SKM-1 treated with dmso at 0.1 percent for 144 hours (cell line): Measurements from ENCODE around the gene OR5H15.
"Not testable (repeated sequence)": the region's sequence is repeated elsewhere in the genome, so short reads cannot be mapped to it uniquely, and the experiment has no call there.

Experiments used
- DNase-seq: peaks from one replicate; lab custom pipeline; 2025; ENCODE audit not compliant: unreplicated experiment; lab: John Stamatoyannopoulos, UW

The OR5H15 gene

DNA sequence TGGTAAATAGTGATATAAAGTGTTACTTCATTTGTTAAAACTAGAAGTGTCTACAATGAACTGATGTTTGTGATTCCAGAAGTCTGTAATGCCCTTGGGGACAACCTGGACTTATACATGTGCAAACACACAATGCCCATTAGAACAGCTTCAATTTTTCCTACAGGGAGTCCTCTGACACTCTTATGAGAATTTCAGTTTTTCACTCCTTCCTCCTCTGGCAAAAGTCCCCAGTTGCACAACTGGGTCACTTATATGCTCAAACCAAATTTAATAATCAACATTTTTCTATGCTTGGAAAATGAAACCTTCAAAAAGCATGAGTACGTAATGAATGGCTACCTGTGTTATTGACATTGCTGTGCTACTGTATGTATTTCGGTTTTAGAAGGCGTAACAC lies at the start of gene OR5H15:
TSS of gene OR5H15 (plus strand) at position 301 of the 400 bp plus-strand sequence. CDS start 2,004 bp downstream, outside the sequence.
- no peak for DNase-seq

DNA sequence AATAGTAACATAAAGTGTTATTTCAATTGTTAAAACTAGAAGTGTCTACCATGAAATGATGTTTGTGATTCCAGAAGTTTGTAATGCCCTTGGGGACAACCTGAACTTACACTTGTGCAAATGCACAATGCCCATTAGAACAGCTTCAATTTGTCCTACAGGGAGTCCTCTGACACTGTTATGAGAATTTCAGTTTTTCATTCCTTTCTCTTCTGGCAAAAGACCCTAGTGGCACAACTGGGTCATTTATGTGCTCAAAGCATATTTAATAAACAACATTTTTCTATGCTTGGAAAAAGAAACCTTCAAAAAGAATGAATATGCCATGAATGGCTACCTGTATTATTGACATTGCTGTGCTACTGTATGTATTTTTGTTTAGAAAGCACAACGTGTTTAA lies 36.1 kb upstream of the OR5H15 start, which contains the start of gene OR5H1:
TSS of gene OR5H1 (plus strand) at position 301 of the 400 bp plus-strand sequence. CDS start 1,977 bp downstream, outside the sequence.
- DNase-seq = no peak

- no peak for DNase-seq
Measured at GRCh38 chr3:98136631-98137030, 29.9 kb upstream of the OR5H15 start.

GRCh38 chr3:98137826-98138557 lies 28.5 kb upstream of the OR5H15 start:
- DNase-seq = not testable (repeated sequence)

GRCh38 chr3:98140531-98140930 lies 26.0 kb upstream of the OR5H15 start:
- no peak for DNase-seq

DNA sequence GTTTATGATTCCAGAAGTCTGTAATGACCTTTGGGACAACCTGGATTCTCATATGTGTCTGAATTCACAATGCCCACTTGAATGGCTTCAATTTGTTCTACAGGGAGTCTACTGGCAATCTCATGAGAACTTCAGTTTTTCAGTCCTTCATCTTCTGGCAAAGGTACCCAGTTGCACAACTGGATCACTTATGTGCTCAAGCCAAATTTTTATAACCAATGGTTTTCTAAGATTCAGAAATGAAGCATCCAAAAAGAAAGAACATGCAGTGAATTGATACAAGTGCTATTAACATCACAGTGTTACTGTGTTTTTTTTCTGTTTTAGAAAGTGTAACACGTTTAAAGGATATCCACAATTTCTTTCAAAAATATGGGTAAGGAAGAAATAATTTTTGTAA lies 19.3 kb upstream of the OR5H15 start, which contains the start of gene OR5H14:
TSS of gene OR5H14 (plus strand) at position 301 of the 400 bp plus-strand sequence. CDS start 1,907 bp downstream, outside the sequence.
- DNase-seq = no peak

DNA sequence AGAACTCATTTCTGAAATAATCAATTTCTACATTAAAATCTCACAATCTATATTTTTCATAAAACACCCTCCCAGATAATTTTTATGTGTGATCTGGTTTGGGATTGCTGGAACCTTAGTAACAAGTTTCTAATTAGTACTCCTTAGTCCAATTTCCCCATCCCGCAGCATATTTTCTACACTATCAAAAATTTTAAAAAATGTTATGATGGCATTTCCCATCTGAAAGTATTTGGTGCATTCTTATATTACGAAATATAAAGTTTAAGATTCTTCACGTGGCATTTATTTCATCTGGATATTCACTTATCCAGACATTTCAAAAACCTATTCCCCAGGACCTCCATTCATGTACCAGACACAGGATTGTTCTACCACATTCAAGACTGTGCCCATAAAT lies 17.7 kb upstream of the OR5H15 start:
- DNase-seq = no peak

- DNase-seq = not testable (repeated sequence)
Measured at GRCh38 chr3:98149456-98149855, 17.0 kb upstream of the OR5H15 start.

- DNase-seq = no peak
Measured at GRCh38 chr3:98151241-98151640, 15.3 kb upstream of the OR5H15 start.

GRCh38 chr3:98171071-98171470 lies 4.6 kb downstream of the OR5H15 start:
- no peak for DNase-seq

GRCh38 chr3:98172621-98173020 lies 6.1 kb downstream of the OR5H15 start:
- no peak for DNase-seq

DNA sequence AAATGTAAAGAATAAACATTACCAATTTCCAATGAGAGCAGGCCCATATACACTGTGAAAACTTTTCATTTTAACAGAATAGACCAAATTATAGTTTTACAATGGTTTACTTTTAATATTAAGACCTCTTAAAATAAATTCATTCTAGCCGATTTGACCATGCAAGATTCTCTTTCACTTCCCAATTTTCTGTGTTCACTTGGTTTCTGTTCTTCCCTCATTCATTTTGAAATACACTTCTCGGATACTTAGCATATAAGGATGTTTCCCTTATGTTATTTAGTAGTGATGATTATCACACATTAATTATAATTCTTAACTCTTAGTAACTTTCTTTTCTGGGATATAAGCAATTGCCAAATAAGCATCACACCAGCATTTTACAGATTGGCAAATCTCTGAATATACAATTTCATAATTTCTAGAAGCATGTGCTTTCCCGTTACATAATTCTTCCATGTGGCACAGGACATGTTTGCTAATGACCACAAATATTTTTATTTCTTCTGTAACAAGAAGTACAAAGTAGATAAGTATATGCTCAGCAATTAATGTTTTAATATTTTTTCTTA lies 13.9 kb downstream of the OR5H15 start:
- DNase-seq = no peak

- DNase-seq = no peak
Measured at GRCh38 chr3:98182196-98182595, 15.7 kb downstream of the OR5H15 start.

DNA sequence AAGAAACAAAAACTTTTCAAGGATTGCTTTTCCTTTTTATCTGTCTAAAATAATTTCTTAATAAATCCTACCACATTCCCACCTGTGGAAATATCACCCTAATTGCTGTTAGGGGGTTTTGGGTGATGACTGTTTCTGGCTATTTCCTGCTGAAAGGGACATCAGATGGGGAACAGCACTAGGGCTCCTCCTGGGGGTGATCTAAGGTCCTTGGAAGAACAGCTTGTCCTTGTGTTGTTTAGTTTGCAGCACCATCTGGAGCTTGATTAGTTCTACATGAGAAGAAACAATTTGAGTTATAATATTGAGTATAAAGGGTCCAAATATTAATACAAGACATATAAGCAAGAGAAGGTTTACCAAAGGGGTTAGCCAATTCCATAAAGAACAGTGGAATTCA lies 18.7 kb downstream of the OR5H15 start:
- no peak for DNase-seq

GRCh38 chr3:98188545-98188944 lies 22.0 kb downstream of the OR5H15 start:
- peak; percentile 93 for DNase-seq

DNA sequence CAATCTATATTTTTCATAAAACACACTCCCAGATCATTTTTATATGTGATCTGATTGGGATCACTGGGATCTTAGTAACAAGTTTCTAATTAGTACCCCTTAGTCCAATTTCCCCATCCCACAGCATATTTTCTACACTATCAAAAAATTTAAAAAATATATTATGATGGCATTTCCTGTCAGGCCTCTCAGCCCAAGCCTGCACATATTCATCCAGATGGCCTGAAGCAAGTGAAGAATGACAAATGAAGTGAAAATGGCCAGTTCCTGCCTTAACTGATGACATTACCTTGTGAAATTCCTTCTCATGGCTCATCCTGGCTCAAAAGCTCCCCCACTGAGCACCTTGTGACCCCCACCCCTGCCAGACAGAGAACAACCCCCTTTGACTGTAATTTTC lies 24.4 kb downstream of the OR5H15 start:
- DNase-seq = not testable (repeated sequence)

DNA sequence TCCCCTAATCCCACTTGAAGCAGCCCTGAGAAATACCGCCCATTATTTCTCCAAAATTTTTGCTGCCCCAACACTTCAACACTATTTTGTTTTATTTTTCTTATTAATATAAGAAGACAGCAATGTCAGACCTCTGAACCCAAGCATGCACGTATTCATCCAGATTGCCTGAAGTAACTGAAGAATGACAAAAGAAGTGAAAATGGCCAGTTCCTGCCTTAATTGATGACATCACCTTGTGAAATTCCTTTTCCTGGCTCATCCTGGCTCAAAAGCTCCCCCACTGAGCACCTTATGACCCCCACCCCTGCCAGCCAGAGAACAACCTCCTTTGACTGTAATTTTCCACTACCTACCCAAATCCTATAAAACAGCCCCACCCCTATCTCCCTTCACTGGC lies 29.8 kb downstream of the OR5H15 start:
- not testable (repeated sequence) for DNase-seq

GRCh38 chr3:98199020-98199419 lies 32.5 kb downstream of the OR5H15 start:
- no peak for DNase-seq

DNA sequence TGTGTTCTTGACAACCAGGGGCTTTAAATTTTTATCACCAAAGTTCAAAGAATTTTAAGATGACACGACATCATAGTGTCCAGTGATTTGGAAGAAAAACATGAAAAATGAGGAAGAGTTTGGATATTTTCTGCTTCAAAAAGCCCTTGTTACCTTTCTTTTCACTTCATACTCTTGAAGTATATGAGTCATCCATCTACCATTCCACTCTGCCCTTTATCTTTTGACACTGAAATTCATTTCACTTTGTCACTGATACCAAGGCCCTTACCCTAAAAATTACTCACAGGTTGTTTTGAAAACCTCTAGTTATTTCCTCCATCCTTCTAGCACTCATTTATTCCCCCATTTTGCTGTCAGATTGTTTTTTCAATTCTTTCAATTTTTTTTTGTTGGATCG lies 42.7 kb downstream of the OR5H15 start:
- DNase-seq = no peak

GRCh38 chr3:98213276-98213675 lies 46.8 kb downstream of the OR5H15 start:
- DNase-seq = no peak

GRCh38 chr3:98215051-98215450 lies 48.6 kb downstream of the OR5H15 start:
- DNase-seq = peak; percentile 50
